CD14-positive monocyte (primary cell): ENCODE data around the gene ANKRD12. TPM values are rescaled to one million over a fixed set of nuclear protein-coding genes. Genes with fewer than 3 reads are reported as not detected.

Experiments used
- DNase-seq, 3 donors: peaks; one replicate each; pipeline ENCODE4 v3.0.0-alpha.2; 2011 to 2022
- H2AFZ ChIP-seq: 2 replicates; pipeline ENCODE4 v1.6.0; 2012; ENCODE audit warnings: mild to moderate bottlenecking, low read depth, low read length, inconsistent platforms; ENCODE audit not compliant: insufficient read depth, poor library complexity, severe bottlenecking
- H3K27ac ChIP-seq, 2 donors: 1 replicate in 1 of 2; 2 replicates in 1 of 2; pipeline ENCODE4 v1.5.1; 2012 to 2013; ENCODE audit warnings: low read length in 2 of 2, control low read depth in 1 of 2, inconsistent platforms in 1 of 2, low read depth in 1 of 2, mild to moderate bottlenecking in 1 of 2
- H3K27me3 ChIP-seq, 2 donors: one replicate each; pipeline versions ENCODE4 v1.6.0 to v1.6.1; 2011 to 2013; ENCODE audit warnings: low read length in 2 of 2; ENCODE audit not compliant: control insufficient read depth in 2 of 2, insufficient read depth in 2 of 2
- H3K36me3 ChIP-seq, 2 donors: replicated peaks in 1 of 2; 1 replicate in 1 of 2; 2 replicates in 1 of 2; pipeline versions ENCODE4 v1.5.1 to v1.6.1; 2012 to 2013; ENCODE audit warnings: low read length in 2 of 2, control low read depth in 1 of 2, inconsistent platforms in 1 of 2, mild to moderate bottlenecking in 1 of 2; ENCODE audit not compliant: insufficient read depth in 2 of 2, control insufficient read depth in 1 of 2
- H3K4me1 ChIP-seq, 2 donors: 1 replicate in 1 of 2; 2 replicates in 1 of 2; pipeline versions ENCODE4 v1.5.1 to v1.6.1; 2012 to 2013; ENCODE audit warnings: low read length in 2 of 2, control low read depth in 1 of 2, inconsistent platforms in 1 of 2, mild to moderate bottlenecking in 1 of 2, moderate library complexity in 1 of 2; ENCODE audit not compliant: insufficient read depth in 2 of 2, control insufficient read depth in 1 of 2
- H3K4me2 ChIP-seq: replicated peaks from 2 replicates; pipeline ENCODE3; 2012; ENCODE audit warnings: low read length, moderate library complexity, mild to moderate bottlenecking; ENCODE audit not compliant: poor library complexity, severe bottlenecking; ENCODE audit errors: extremely low read depth
- H3K4me3 ChIP-seq, 3 experiments: fragments of 200-600 bp in 1 of 3; sonication (generic) in 1 of 3; replicated peaks in 1 of 3; 1 replicate in 2 of 3; 2 replicates in 1 of 3; pipeline ENCODE4 v1.5.1; 2011 to 2013; ENCODE audit warnings: low read length in 3 of 3, mild to moderate bottlenecking in 3 of 3, control low read depth in 2 of 3, low read depth in 2 of 3, inconsistent platforms in 1 of 3, moderate library complexity in 1 of 3
- H3K79me2 ChIP-seq: 2 replicates; pipeline ENCODE4 v1.6.0; 2012; ENCODE audit warnings: mild to moderate bottlenecking, control low read depth, inconsistent platforms, low read length, moderate library complexity; ENCODE audit not compliant: insufficient read depth
- H3K9ac ChIP-seq: 2 replicates; pipeline ENCODE4 v1.6.0; 2017; ENCODE audit warnings: low read length, mild to moderate bottlenecking; ENCODE audit not compliant: insufficient read depth, poor library complexity, severe bottlenecking
- H3K9me3 ChIP-seq, 2 donors: replicated peaks in 1 of 2; 1 replicate in 1 of 2; 2 replicates in 1 of 2; pipeline versions ENCODE4 v1.5.1 to v1.6.1; 2012 to 2013; ENCODE audit warnings: low read length in 2 of 2, control low read depth in 1 of 2; ENCODE audit not compliant: control insufficient read depth in 1 of 2, insufficient read depth in 1 of 2
- H4K20me1 ChIP-seq: 2 replicates; pipeline ENCODE4 v1.6.0; 2012; ENCODE audit warnings: mild to moderate bottlenecking, low read length, control low read depth, moderate library complexity; ENCODE audit not compliant: insufficient read depth
- H3K27ac Mint-ChIP-seq, 7 donors: one replicate each; pipeline ENCODE4 v1.8.0; 2020; ENCODE audit warnings: mild to moderate bottlenecking in 7 of 7, mixed read lengths in 7 of 7, moderate library complexity in 6 of 7, inconsistent platforms in 2 of 7
- H3K27me3 Mint-ChIP-seq, 3 donors: one replicate each; pipeline ENCODE4 v1.8.0; 2021 to 2022; ENCODE audit warnings: low read depth in 3 of 3, mild to moderate bottlenecking in 3 of 3, mixed read lengths in 3 of 3, moderate library complexity in 3 of 3, inconsistent platforms in 1 of 3
- H3K36me3 Mint-ChIP-seq, 2 donors: one replicate each; pipeline ENCODE4 v1.8.0; 2020; ENCODE audit warnings: mixed read lengths in 2 of 2, inconsistent platforms in 1 of 2, mild to moderate bottlenecking in 1 of 2
- H3K4me1 Mint-ChIP-seq: one replicate; pipeline ENCODE4 v1.8.0; 2020; ENCODE audit warnings: mild to moderate bottlenecking, mixed read lengths
- H3K4me3 Mint-ChIP-seq, 2 donors: one replicate each; pipeline ENCODE4 v1.8.0; 2020; ENCODE audit warnings: mild to moderate bottlenecking in 2 of 2, mixed read lengths in 2 of 2, moderate library complexity in 1 of 2
- H3K9me3 Mint-ChIP-seq, 7 donors: one replicate each; pipeline ENCODE4 v1.8.0; 2020 to 2022; ENCODE audit warnings: mixed read lengths in 7 of 7, mild to moderate bottlenecking in 6 of 7, moderate library complexity in 6 of 7, inconsistent platforms in 2 of 7
- WGBS: methylation state at CpG from one replicate; pipeline ENCODE4 v1.1.5; 2013; ENCODE audit warnings: missing lambda C conversion rate; ENCODE audit not compliant: insufficient coverage; 5-methylcytosine and 5-hydroxymethylcytosine counted together
- intact Hi-C, 2 donors: fragments of 100-400 bp; cut with micrococcal nuclease; formaldehyde crosslinking; loops; one replicate each; pipeline versions ENCODE4 v1.15.0 to v1.15.1; 2023
- polyA plus RNA-seq, 3 donors: library from polyadenylated mRNA; depleted of rRNA in 1 of 3; unstranded in 2 of 3; stranded (reverse) in 1 of 3; fragments of 300-500 nt in 2 of 3; fragments of >200 nt in 1 of 3; fragmentation: Illumina TruSeq in 2 of 3; gene quantifications; 1 replicate in 2 of 3; 2 replicates in 1 of 3; pipeline ENCODE4 v1.2.3, GENCODE V29; 2012 to 2021
- TF ChIP-seq, protein P1 (sequence below): fragments of 200-600 bp; IDR thresholded peaks from one replicate; pipeline ENCODE4 v1.8.0; 2022; ENCODE audit warnings: antibody characterized with exemption, mild to moderate bottlenecking

Gene ANKRD12
- polyA plus RNA-seq, 3 donors: 9.3 to 15.5 (median 15.4) TPM

DNA sequence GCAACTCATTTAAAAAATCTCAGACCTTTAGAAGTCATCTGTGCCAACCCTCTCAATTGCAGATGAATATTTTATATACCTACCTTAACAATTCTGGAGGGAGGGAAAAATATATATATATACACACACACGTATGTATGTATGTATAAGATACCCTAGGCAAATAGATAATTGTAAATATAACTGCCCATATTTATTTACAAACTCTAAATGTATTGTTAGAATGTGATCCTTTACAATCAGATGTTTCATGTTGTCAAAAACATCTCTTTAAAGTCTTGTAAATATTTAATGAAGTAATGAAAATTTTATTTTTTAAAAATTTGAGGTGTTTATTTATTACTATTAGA, 11.6 kb downstream of the ANKRD12 start:
- H3K27ac ChIP-seq: peak overlapping the region; percentile 46 to 81
- peaks cover 95% of the 10 kb centered on the region for H4K20me1 ChIP-seq
- no peaks in the 10 kb centered on the region for H3K27me3 ChIP-seq
- peak overlapping the region in 6 of 7 donors; percentile 84 to 95 (median 86) for H3K27ac Mint-ChIP-seq
- no peak for DNase-seq
- H3K4me1 Mint-ChIP-seq: peaks cover 81% of the 10 kb centered on the region
- intact Hi-C loops: no loop called here
- TF ChIP-seq, protein P1, sequence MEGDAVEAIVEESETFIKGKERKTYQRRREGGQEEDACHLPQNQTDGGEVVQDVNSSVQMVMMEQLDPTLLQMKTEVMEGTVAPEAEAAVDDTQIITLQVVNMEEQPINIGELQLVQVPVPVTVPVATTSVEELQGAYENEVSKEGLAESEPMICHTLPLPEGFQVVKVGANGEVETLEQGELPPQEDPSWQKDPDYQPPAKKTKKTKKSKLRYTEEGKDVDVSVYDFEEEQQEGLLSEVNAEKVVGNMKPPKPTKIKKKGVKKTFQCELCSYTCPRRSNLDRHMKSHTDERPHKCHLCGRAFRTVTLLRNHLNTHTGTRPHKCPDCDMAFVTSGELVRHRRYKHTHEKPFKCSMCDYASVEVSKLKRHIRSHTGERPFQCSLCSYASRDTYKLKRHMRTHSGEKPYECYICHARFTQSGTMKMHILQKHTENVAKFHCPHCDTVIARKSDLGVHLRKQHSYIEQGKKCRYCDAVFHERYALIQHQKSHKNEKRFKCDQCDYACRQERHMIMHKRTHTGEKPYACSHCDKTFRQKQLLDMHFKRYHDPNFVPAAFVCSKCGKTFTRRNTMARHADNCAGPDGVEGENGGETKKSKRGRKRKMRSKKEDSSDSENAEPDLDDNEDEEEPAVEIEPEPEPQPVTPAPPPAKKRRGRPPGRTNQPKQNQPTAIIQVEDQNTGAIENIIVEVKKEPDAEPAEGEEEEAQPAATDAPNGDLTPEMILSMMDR: peak; percentile 54
- H3K9ac ChIP-seq: peak overlapping the region; percentile 1
- H3K4me3 ChIP-seq: peak overlapping the region in 2 of 3 experiments; percentile 14 to 53
- H3K9me3 Mint-ChIP-seq: no peaks in the 10 kb centered on the region
- peaks cover 58 to 97% of the 10 kb centered on the region in 2 donors for H3K4me1 ChIP-seq
- H3K4me2 ChIP-seq: peak overlapping the region; percentile 62
- no peaks in the 10 kb centered on the region for H3K36me3 ChIP-seq
- H3K36me3 Mint-ChIP-seq: no peaks in the 10 kb centered on the region
- H3K9me3 ChIP-seq: no peaks in the 10 kb centered on the region
- H3K79me2 ChIP-seq: peaks cover 95% of the 10 kb centered on the region
- peak overlapping the region in 1 of 2 donors; percentile 39 for H3K4me3 Mint-ChIP-seq
- H3K27me3 Mint-ChIP-seq: no peaks in the 10 kb centered on the region
- WGBS: no CpG with 5 or more reads among the region's 1 CpG
- H2AFZ ChIP-seq: no peak overlapping the region

DNA sequence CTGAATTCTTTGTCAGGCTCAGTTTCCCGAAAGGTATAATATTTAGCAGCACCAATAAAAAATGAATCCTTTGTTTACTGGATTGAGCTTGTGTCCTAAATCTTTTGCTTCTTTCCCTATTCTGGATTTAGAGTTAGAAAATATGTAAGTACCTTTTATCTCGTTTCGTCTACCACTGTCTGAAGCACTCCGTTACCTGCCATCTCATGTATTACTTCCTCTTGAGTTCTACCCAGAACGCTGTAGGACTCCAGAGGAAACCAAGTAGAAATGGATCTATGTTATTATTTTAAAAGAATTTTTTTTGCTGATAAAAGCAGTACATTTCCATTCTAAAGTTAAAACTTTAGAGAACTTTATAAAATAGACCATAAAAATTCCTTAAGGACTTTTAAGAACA, 13.5 kb downstream of the ANKRD12 start:
- H3K36me3 ChIP-seq: no peaks in the 10 kb centered on the region
- peaks cover 95% of the 10 kb centered on the region for H3K79me2 ChIP-seq
- H3K27ac Mint-ChIP-seq: peak overlapping the region in 3 of 7 donors; percentile 7 to 52 (median 37)
- H3K9me3 Mint-ChIP-seq: no peaks in the 10 kb centered on the region
- no peaks in the 10 kb centered on the region for H3K27me3 Mint-ChIP-seq
- TF ChIP-seq, protein P1: no peak
- H4K20me1 ChIP-seq: peaks cover 97% of the 10 kb centered on the region
- no peaks in the 10 kb centered on the region for H3K9me3 ChIP-seq
- DNase-seq: peak in 2 of 3 donors; percentile 19 to 21
- H3K4me2 ChIP-seq: no peak overlapping the region
- peaks cover 5 to 9% of the 10 kb centered on the region in 2 donors for H3K36me3 Mint-ChIP-seq
- no peak overlapping the region for H3K4me3 ChIP-seq
- H2AFZ ChIP-seq: no peak overlapping the region
- no peak overlapping the region for H3K9ac ChIP-seq
- no peak overlapping the region for H3K4me3 Mint-ChIP-seq
- H3K27me3 ChIP-seq: no peaks in the 10 kb centered on the region
- WGBS: no CpG with 5 or more reads among the region's 5 CpGs
- peaks cover 84% of the 10 kb centered on the region for H3K4me1 Mint-ChIP-seq
- peak overlapping the region in 1 of 2 donors; percentile 18 for H3K27ac ChIP-seq
- intact Hi-C loops: loop anchor here in 1 of 2 donors (5.0 kb wide), 1 partner anchor 78 kb away; no protein-coding TSS in a partner anchor
- peaks cover 60 to 93% of the 10 kb centered on the region in 2 donors for H3K4me1 ChIP-seq
